Fibroblast of lung (primary cell): ENCODE results near the gene BNIP3. TPM values are rescaled to one million over a fixed set of nuclear protein-coding genes. Genes with fewer than 3 reads are reported as not detected.

Experiments
- DNase-seq, 2 donors: peaks; one replicate each; pipeline versions ENCODE4 v3.0.0 to v3.0.0-alpha.2; 2010; ENCODE audit warnings: low read depth in 2 of 2
- H2AFZ ChIP-seq: 2 replicates; pipeline ENCODE4 v1.5.1; 2012; ENCODE audit warnings: low read length, control low read depth, inconsistent platforms
- H3K27ac ChIP-seq: 2 replicates; pipeline ENCODE4 v1.5.1; 2011; ENCODE audit warnings: low read length, control low read depth; ENCODE audit not compliant: insufficient read depth
- H3K27me3 ChIP-seq: 2 replicates; pipeline ENCODE4 v1.5.1; 2011; ENCODE audit warnings: mild to moderate bottlenecking, low read length; ENCODE audit not compliant: control insufficient read depth, insufficient read depth
- H3K36me3 ChIP-seq: 2 replicates; pipeline ENCODE4 v1.5.1; 2011; ENCODE audit warnings: low read length; ENCODE audit not compliant: control insufficient read depth, insufficient read depth
- H3K4me1 ChIP-seq: 2 replicates; pipeline ENCODE4 v1.5.1; 2011; ENCODE audit warnings: low read length; ENCODE audit not compliant: control insufficient read depth, insufficient read depth; ENCODE audit errors: extremely low read depth
- H3K4me2 ChIP-seq: 2 replicates; pipeline ENCODE4 v1.5.1; 2011; ENCODE audit warnings: low read length, control low read depth; ENCODE audit not compliant: insufficient read depth; ENCODE audit errors: extremely low read depth
- H3K4me3 ChIP-seq, 4 experiments: fragments of 200-600 bp in 1 of 4; sonication (generic) in 1 of 4; replicated peaks in 1 of 4; 2 replicates each; pipeline ENCODE4 v1.5.1; 2011 to 2016; ENCODE audit warnings: low read length in 4 of 4, low read depth in 3 of 4, mild to moderate bottlenecking in 3 of 4, control low read depth in 2 of 4, inconsistent platforms in 1 of 4, mixed read lengths in 1 of 4; ENCODE audit not compliant: insufficient read depth in 1 of 4; ENCODE audit errors: control extremely low read depth in 1 of 4
- H3K79me2 ChIP-seq: 2 replicates; pipeline ENCODE4 v1.5.1; 2012; ENCODE audit warnings: mild to moderate bottlenecking, low read length, inconsistent platforms; ENCODE audit not compliant: control insufficient read depth, insufficient read depth
- H3K9ac ChIP-seq: 2 replicates; pipeline ENCODE4 v1.5.1; 2011; ENCODE audit warnings: mild to moderate bottlenecking, low read length, control low read depth; ENCODE audit not compliant: insufficient read depth
- H3K9me3 ChIP-seq: 2 replicates; pipeline ENCODE4 v1.5.1; 2012; ENCODE audit warnings: low read depth, low read length; ENCODE audit not compliant: control insufficient read depth, insufficient read depth
- H4K20me1 ChIP-seq: 2 replicates; pipeline ENCODE4 v1.5.1; 2011; ENCODE audit warnings: low read length; ENCODE audit not compliant: control insufficient read depth, insufficient read depth; ENCODE audit errors: extremely low read depth
- CTCF ChIP-seq, 2 donors: IDR thresholded peaks in 1 of 2; conservative IDR thresholded peaks in 1 of 2; 1 replicate in 1 of 2; 2 replicates in 1 of 2; pipeline ENCODE4 v1.5.1; 2011 to 2012; ENCODE audit warnings: low read length in 2 of 2, control low read depth in 1 of 2, inconsistent platforms in 1 of 2, low read depth in 1 of 2, mild to moderate bottlenecking in 1 of 2
- EZH2 ChIP-seq: IDR thresholded peaks from 2 replicates; pipeline ENCODE4 v1.5.1; 2012; ENCODE audit warnings: low read length, control low read depth, mild to moderate bottlenecking; ENCODE audit errors: missing control alignments
- polyA plus RNA-seq, 2 donors: library from polyadenylated mRNA; depleted of rRNA in 1 of 2; stranded (reverse) in 1 of 2; unstranded in 1 of 2; fragments of >200 nt; gene quantifications; 2 replicates each; pipeline ENCODE4 v1.2.1, GENCODE V29; 2011 to 2012; ENCODE audit warnings: missing spikeins in 1 of 2
- total RNA-seq: library from RNA; depleted of rRNA; stranded (reverse); fragments of >200 nt; gene quantifications from 2 replicates; pipeline ENCODE4 v1.2.1, GENCODE V29; 2014

BNIP3 gene
- total and polyA plus RNA-seq, 2 donors (not counting 1 experiment from before 2014, with no cell fraction given), result 62.4 to 104 TPM

GRCh38 chr10:131937836-131938235 lies 43.9 kb downstream of the BNIP3 start:
- H3K79me2 ChIP-seq, result peaks cover 20% of the 10 kb centered on the region
- no peaks in the 10 kb centered on the region for H4K20me1 ChIP-seq

GRCh38 chr10:131936736-131937135 lies 45.0 kb downstream of the BNIP3 start:
- Histone ChIP-seq H3K36me3 (peaks cover 7% of the 10 kb centered on the region), H3K9me3 (no peaks in the 10 kb centered on the region), H3K9ac (no peak overlapping the region), H3K4me1 (no peaks in the 10 kb centered on the region), H3K27me3 (no peaks in the 10 kb centered on the region), H3K27ac (no peak overlapping the region), H4K20me1 (no peaks in the 10 kb centered on the region), H3K4me3 (no peak overlapping the region), H3K79me2 (peaks cover 29% of the 10 kb centered on the region), H2AFZ (no peak overlapping the region), H3K4me2 (no peak overlapping the region)
- DNase-seq, result no peak
- TF ChIP-seq CTCF (conservative IDR thresholded peaks at IDR 0.05 in 1 of 2, IDR thresholded peaks at IDR 0.05 in 1 of 2; ENCODE audit: low read depth in 1 of 2, low read length in 2 of 2) (no peak), EZH2 (no peak)

More at GRCh38 chr10:131937836-131938235, 43.9 kb downstream of the BNIP3 start:
- H3K4me1 ChIP-seq, result no peaks in the 10 kb centered on the region
- no peak overlapping the region for H3K4me3 ChIP-seq
- no peak overlapping the region for H2AFZ ChIP-seq
- H3K36me3 ChIP-seq, result peaks cover 7% of the 10 kb centered on the region
- H3K4me2 ChIP-seq, result no peak overlapping the region
- H3K27me3 ChIP-seq, result no peaks in the 10 kb centered on the region
- H3K27ac ChIP-seq, result no peak overlapping the region
- no peaks in the 10 kb centered on the region for H3K9me3 ChIP-seq
- H3K9ac ChIP-seq, result no peak overlapping the region
- no peak for TF ChIP-seq CTCF (conservative IDR thresholded peaks at IDR 0.05 in 1 of 2, IDR thresholded peaks at IDR 0.05 in 1 of 2; ENCODE audit: low read depth in 1 of 2, low read length in 2 of 2)
- no peak for TF ChIP-seq EZH2
- DNase-seq, result no peak

- Histone ChIP-seq H3K36me3 (peaks cover 7% of the 10 kb centered on the region), H4K20me1 (no peaks in the 10 kb centered on the region), H3K4me2 (no peak overlapping the region), H3K27me3 (no peaks in the 10 kb centered on the region), H3K79me2 (peaks cover 32% of the 10 kb centered on the region), H3K4me1 (no peaks in the 10 kb centered on the region), H3K9me3 (no peaks in the 10 kb centered on the region), H3K9ac (no peak overlapping the region), H3K27ac (no peak overlapping the region), H3K4me3 (no peak overlapping the region), H2AFZ (no peak overlapping the region)
- DNase-seq, result no peak
- TF ChIP-seq EZH2 (no peak), CTCF (conservative IDR thresholded peaks at IDR 0.05 in 1 of 2, IDR thresholded peaks at IDR 0.05 in 1 of 2; ENCODE audit: low read depth in 1 of 2, low read length in 2 of 2) (no peak)
These were observed 45.4 kb downstream of the BNIP3 start for GRCh38 chr10:131936294-131936693.
